ENCODE data around the gene CCDC154.
"Not testable (repeated sequence)": the region's sequence is repeated elsewhere in the genome, so short reads cannot be mapped to it uniquely, and the experiment has no call there.

The CCDC154 gene

GRCh38 chr16:1474082-1474795 is 29.9 kb upstream of the CCDC154 start:
- DNase-seq: no peak

GRCh38 chr16:1472974-1473373 is 28.6 kb upstream of the CCDC154 start:
- DNase-seq: no peak

GRCh38 chr16:1471569-1472194 is 27.3 kb upstream of the CCDC154 start:
- DNase-seq: peak; percentile 57

GRCh38 chr16:1470481-1471251 is 26.3 kb upstream of the CCDC154 start:
- peak; percentile 45 for DNase-seq

- no peak for DNase-seq
Measured at GRCh38 chr16:1469693-1470201, 25.4 kb upstream of the CCDC154 start.

GRCh38 chr16:1469141-1469540 is 24.8 kb upstream of the CCDC154 start:
- DNase-seq: not testable (repeated sequence)

GRCh38 chr16:1468426-1468810 is 24.1 kb upstream of the CCDC154 start:
- DNase-seq: no peak

GRCh38 chr16:1466968-1467521 is 22.7 kb upstream of the CCDC154 start:
- no peak for DNase-seq

GRCh38 chr16:1466054-1466453 is 21.7 kb upstream of the CCDC154 start:
- no peak for DNase-seq

GRCh38 chr16:1465567-1465915 is 21.2 kb upstream of the CCDC154 start:
- no peak for DNase-seq

- no peak for DNase-seq
Measured at GRCh38 chr16:1464894-1465566, 20.7 kb upstream of the CCDC154 start.

GRCh38 chr16:1464196-1464893 is 20.0 kb upstream of the CCDC154 start:
- DNase-seq: no peak

GRCh38 chr16:1461146-1461545 is 16.8 kb upstream of the CCDC154 start:
- no peak for DNase-seq

GRCh38 chr16:1460602-1461138 is 16.3 kb upstream of the CCDC154 start:
- no peak for DNase-seq

- no peak for DNase-seq
Measured at GRCh38 chr16:1459967-1460366, 15.6 kb upstream of the CCDC154 start.

GRCh38 chr16:1458977-1459341 is 14.6 kb upstream of the CCDC154 start:
- no peak for DNase-seq

- DNase-seq: no peak
Measured at GRCh38 chr16:1458336-1458976, 14.1 kb upstream of the CCDC154 start.

- DNase-seq: no peak
Measured at GRCh38 chr16:1457489-1458245, 13.3 kb upstream of the CCDC154 start.

GRCh38 chr16:1456951-1457350 is 12.6 kb upstream of the CCDC154 start:
- no peak for DNase-seq
